ENCODE data around the gene BOC.

DNA sequence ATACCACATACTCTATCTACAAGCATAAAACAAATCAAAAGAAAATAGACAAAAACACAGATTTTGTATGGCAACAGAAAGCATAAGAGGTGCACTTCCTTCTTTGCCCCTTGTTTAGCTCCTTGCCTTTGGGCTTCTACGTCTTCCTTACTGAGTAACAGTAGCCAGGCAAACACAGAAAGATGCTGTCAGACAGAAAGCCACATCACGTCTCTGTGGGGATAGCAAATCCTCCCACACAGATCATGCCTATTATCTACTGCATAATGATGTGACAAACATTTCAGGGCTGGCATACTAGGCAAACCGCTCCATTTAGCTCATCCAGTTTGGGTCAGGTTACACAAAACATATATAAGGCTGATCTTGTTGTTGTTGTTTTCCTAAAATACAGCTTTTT is 92.7 kb downstream of the BOC start:
- TF ChIP-seq POLR2A (IDR thresholded peaks at IDR 0.05): no peak
- TF ChIP-seq, protein P1, sequence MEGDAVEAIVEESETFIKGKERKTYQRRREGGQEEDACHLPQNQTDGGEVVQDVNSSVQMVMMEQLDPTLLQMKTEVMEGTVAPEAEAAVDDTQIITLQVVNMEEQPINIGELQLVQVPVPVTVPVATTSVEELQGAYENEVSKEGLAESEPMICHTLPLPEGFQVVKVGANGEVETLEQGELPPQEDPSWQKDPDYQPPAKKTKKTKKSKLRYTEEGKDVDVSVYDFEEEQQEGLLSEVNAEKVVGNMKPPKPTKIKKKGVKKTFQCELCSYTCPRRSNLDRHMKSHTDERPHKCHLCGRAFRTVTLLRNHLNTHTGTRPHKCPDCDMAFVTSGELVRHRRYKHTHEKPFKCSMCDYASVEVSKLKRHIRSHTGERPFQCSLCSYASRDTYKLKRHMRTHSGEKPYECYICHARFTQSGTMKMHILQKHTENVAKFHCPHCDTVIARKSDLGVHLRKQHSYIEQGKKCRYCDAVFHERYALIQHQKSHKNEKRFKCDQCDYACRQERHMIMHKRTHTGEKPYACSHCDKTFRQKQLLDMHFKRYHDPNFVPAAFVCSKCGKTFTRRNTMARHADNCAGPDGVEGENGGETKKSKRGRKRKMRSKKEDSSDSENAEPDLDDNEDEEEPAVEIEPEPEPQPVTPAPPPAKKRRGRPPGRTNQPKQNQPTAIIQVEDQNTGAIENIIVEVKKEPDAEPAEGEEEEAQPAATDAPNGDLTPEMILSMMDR (IDR thresholded peaks at IDR 0.05): no peak
- TF ChIP-seq POLR2AphosphoS5 (IDR thresholded peaks at IDR 0.05): no peak

Measured in breast epithelium (tissue), 3 donors.